Brain microvascular endothelial cell (primary cell): ENCODE measurements around the gene PNPLA3.
A peak's percentile ranks its signal among the peaks of the same experiment; 100 is the strongest.
"Not testable (repeated sequence)": the region's sequence is repeated elsewhere in the genome, so short reads cannot be mapped to it uniquely, and the experiment has no call there.

ENCODE experiments used
- DNase-seq: peaks from one replicate; pipeline ENCODE4 v3.0.0-alpha.2; 2020
- H3K27ac ChIP-seq: fragments of 250-450 bp; sonication (Bioruptor Pico); 2 replicates; pipeline ENCODE4 v1.5.1; 2020; ENCODE audit warnings: mild to moderate bottlenecking, moderate library complexity
- H3K27me3 ChIP-seq: fragments of 250-450 bp; sonication (Bioruptor Pico); replicated peaks from 2 replicates; pipeline ENCODE4 v1.5.1; 2020; ENCODE audit warnings: mild to moderate bottlenecking
- H3K36me3 ChIP-seq: fragments of 250-450 bp; sonication (Bioruptor Pico); replicated peaks from 2 replicates; pipeline ENCODE4 v1.5.1; 2020; ENCODE audit warnings: mild to moderate bottlenecking
- H3K4me3 ChIP-seq: 2 replicates; pipeline ENCODE4 v1.5.1; 2011; ENCODE audit warnings: low read depth, mild to moderate bottlenecking, control low read depth, low read length, moderate library complexity
- CTCF ChIP-seq: IDR thresholded peaks from 2 replicates; pipeline ENCODE4 v1.5.1; 2011; ENCODE audit warnings: low read depth, mild to moderate bottlenecking, moderate library complexity, low read length, control low read depth, inconsistent platforms; ENCODE audit errors: missing control alignments
- in situ Hi-C: cut with HindIII; loops from 2 replicates; pipeline ENCODE4 v1.10.0; 2017; ENCODE audit warnings: low sequenced_read_pairs, low pct_ligation_motif_present

Gene PNPLA3

GRCh38 chr22:43901976-43902643 is 21.5 kb upstream of the PNPLA3 start:
- Histone ChIP-seq H3K4me3 (no peak overlapping the region), H3K27ac (peak overlapping the region; percentile 41), H3K27me3 (no peaks in the 10 kb centered on the region), H3K36me3 (no peaks in the 10 kb centered on the region)
- TF ChIP-seq CTCF = no peak
- in situ Hi-C loops = no loop called here
- peak; percentile 89 for DNase-seq

GRCh38 chr22:43903033-43903432 is 20.6 kb upstream of the PNPLA3 start:
- in situ Hi-C loops, DNase-seq, H3K27me3 ChIP-seq, H3K27ac ChIP-seq, H3K4me3 ChIP-seq, H3K36me3 ChIP-seq: not testable (repeated sequence)

GRCh38 chr22:43904412-43904811 is 19.2 kb upstream of the PNPLA3 start:
- H3K27ac ChIP-seq, in situ Hi-C loops, H3K36me3 ChIP-seq, H3K27me3 ChIP-seq, H3K4me3 ChIP-seq: not testable (repeated sequence)
- peak; percentile 53 for DNase-seq
- TF ChIP-seq CTCF = peak; percentile 52

- Histone ChIP-seq H3K27ac (no peak overlapping the region), H3K36me3 (no peaks in the 10 kb centered on the region), H3K4me3 (no peak overlapping the region), H3K27me3 (no peaks in the 10 kb centered on the region)
- no peak for DNase-seq
- TF ChIP-seq CTCF = no peak
- in situ Hi-C loops = no loop called here
Measured at GRCh38 chr22:43905681-43906080, 17.9 kb upstream of the PNPLA3 start.

- DNase-seq = no peak
- no peak for TF ChIP-seq CTCF
- in situ Hi-C loops = no loop called here
- Histone ChIP-seq H3K27ac (no peak overlapping the region), H3K4me3 (no peak overlapping the region), H3K36me3 (no peaks in the 10 kb centered on the region), H3K27me3 (peaks cover 3% of the 10 kb centered on the region)
Measured at GRCh38 chr22:43909708-43910107, 13.9 kb upstream of the PNPLA3 start.

- in situ Hi-C loops = no loop called here
- no peak for DNase-seq
- no peak overlapping the region for H3K4me3 ChIP-seq
- peak; percentile 36 for TF ChIP-seq CTCF
- H3K36me3 ChIP-seq = no peaks in the 10 kb centered on the region
- H3K27ac ChIP-seq = no peak overlapping the region
- H3K27me3 ChIP-seq = peaks cover 3% of the 10 kb centered on the region
Measured at GRCh38 chr22:43910178-43910695, 13.4 kb upstream of the PNPLA3 start.
